HTERT RPE-1 (cell line): ENCODE data around the gene NRG2.

Experiments used
- in situ Hi-C: fragments of 300-500 bp; cut with MboI; formaldehyde crosslinking; loops from 4 replicates; pipeline ENCODE4 v1.14.3; 2020; ENCODE audit warnings: low sequenced_read_pairs

NRG2 gene

GRCh38 chr5:139845846-139846681 lies 197.0 kb downstream of the NRG2 start:
- in situ Hi-C loops = no loop called here

- in situ Hi-C loops = no loop called here
These were observed 198.5 kb downstream of the NRG2 start for GRCh38 chr5:139844472-139845145.

- in situ Hi-C loops = no loop called here
These were observed 199.1 kb downstream of the NRG2 start for GRCh38 chr5:139843991-139844390.

GRCh38 chr5:139842321-139842720 lies 200.8 kb downstream of the NRG2 start:
- in situ Hi-C loops = no loop called here

DNA sequence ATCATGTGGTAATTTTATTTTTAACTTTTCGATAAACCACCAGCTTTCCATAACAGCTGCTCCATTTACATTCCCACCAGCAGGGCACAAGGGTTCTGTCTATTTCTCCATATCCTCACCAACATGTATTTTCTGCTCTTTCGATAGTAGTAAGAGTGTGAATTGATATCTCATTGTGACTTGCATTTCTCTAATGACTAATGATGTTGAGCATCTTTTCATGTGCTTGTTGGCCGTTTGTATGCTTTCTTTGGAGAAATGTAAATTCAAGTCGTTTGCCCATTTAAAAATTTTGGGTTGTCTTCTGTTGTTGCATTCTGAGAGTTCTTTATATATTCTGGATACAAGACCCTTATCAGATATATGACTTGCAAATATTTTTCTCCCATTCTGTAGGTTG lies 201.6 kb downstream of the NRG2 start:
- in situ Hi-C loops = no loop called here

DNA sequence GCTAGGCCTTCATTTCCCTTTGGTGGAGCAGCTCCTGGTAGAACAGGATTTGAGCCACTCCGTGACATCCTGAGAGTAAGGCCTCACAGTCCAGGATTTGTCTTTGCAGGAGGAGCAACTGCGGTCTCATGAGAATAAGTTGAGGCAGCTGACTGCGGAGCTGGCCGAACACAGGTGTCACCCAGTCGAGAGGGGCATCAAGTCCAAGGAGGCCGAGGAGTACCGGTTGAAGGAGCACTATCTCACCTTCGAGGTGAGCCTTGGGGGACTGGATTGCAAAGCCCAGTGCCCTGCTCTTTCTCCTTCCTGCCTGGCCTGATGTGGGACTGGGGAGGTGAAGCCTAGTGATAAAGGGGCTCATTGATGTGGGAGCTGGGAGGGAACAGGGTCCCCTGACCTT lies 203.2 kb downstream of the NRG2 start:
- in situ Hi-C loops = no loop called here

DNA sequence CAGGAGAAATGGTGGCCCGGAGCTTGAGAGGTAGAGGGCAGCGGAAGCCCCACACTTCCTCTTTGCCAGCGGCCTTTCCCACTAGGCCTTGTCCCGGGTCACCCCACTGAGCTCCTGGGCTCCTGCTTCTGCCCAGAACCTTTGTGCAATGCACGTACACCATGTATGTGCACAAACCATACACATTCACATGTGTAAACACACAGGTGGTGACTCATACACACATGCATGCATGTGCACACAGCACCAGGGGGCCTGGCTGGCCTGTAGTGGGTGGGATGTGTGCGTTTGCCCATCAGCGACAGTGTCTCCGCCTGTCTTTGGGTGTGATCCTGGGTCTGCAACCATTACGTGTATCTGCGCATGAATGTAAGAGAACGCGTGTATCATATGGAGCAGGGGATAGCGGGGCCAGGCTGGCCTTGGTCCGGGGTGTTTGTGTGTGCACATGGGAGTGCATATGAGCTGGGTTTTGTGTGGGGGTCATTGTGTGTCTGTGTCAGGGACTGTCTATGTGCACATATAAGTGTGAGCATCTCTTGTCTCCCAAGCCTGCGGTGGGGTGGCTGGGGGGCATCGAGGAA lies 203.8 kb downstream of the NRG2 start:
- in situ Hi-C loops = no loop called here

DNA sequence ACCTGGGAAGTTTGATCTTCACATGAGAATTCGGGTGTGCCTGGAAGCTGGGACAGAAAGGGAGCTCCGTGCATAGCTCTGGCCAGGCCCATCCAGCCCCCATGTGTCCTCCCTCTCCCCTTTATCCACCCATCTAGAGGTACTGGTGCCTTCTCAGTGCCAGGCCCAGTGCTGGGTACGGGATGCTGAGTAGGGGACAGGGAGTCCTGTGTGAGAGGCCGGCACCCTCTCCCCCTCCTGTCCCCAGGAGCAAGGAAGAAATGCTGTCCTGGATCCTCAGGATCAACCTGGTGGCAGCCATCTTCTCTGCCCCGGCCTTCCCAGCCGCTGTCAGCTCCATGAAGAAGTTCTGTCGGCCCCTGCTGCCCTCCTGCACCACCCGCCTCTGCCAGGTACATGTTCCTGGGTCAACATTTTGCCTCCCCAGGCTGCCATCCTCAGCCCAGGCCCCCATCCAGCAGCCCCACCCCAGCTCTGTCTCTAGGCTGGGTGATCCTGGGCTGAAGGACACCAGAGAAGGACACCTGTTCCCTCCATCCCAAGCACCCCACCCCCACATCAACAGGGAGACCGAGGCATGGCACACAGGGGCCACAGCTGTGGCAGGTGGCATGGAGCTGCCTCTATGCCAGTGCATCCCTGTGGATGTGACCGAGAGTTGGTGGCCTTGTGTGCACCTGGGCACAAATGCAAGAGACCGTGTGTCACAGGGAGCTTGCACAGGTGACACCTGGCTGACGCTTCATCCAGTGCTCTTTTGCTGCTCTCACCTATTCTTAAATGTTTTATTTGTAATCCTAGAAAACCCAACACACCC lies 204.5 kb downstream of the NRG2 start:
- in situ Hi-C loops = no loop called here

DNA sequence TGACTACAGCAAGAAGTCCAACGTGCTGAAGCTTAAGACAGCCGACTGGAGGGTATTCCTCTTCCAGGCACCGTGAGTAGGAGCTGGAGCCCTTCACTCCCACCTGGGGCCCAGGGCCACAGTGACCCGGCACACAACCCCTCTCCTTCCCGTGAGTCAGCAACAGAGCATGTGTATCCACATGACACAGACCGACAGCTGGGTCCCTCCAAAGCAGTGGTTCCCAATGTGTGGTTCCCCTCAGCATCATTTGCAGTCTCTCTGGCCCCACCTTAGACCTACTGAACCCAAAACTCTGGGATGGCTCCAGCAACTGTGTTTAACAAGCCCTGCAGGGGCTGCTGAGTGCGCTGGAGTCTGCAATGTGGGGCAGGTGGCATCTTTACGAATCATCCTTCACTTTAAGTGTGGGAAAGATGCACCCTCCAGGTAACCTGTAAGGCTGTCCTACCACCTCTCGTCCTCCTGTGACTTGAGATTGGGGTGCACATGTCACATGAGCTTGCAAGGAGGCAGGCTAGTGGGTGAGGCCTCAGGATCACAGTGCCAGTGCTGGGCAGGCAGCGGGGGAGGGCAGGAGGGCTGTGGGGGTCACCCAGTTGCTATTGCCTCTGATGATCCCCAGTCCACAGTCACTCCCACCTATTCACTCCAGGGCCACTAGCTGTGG lies 205.3 kb downstream of the NRG2 start:
- in situ Hi-C loops = no loop called here

DNA sequence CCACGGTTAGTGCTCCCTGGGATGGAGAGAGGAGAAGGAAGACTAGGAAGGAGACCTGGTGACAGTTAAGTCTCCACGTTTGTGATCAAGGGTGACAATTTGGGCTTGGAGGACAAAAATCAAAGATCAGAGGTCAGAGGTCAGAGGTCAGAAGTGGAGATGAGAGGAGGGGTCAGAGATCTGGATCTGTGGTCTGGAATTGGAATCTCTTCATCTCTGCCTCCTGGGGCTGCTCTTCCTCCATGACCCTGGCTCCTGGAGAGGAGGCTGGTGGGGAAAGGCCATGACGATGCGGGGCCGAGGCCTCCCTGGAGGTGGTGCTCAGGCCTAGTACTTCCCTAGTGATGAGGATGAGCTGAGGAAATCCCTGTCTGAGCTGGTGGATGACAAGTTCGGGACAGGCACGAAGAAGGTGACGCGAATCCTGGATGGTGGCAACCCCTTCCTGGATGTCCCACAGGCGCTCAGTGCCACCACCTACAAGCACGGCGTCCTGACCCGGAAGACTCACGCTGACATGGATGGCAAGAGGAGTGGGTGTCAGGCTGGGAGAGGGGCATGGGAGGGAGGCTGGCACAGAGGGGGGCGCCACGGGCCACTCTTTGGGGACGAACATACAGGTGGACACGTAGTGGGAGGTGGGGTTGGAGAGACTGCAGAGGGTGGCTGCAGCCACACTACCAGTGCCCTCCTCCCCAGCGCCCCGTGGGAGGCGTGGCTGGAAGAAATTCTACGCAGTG lies 206.5 kb downstream of the NRG2 start:
- in situ Hi-C loops = no loop called here

DNA sequence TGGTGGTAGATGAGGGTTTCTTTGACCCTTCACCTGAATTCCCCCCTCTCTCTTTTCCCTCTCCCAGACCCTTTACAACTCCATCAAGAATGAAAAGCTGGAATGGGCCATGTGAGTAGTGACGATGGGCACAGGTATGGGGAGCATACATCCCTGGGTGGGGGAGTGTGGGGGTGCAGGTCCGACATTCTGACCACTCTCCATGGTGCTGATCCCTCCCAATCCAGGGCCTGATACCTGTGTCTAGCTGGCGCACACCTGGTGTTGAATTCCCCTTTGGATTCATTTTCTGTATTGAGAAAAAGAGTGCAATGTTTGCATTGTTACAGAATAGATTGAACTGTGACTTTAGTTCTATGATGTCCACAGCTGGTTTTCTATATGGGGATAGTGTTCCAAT lies 207.4 kb downstream of the NRG2 start:
- in situ Hi-C loops = no loop called here

DNA sequence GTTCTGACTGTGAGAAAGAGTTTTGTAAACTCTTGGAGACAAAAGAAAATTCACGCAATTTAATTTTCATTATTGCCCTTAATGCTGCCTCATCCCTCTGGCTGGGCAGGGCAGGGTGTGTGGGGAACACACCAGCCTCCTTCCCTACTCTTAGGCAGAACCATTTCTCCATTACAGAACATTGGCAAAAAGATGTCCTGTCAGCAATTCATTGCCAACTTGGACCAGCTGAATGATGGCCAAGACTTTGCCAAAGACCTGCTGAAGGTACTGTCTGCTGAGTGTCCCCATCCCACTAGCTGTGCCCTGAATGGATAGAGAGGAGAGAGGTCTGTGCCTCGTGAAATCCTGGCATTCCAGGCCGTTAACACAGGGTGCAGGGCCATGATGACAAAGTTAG lies 209.6 kb downstream of the NRG2 start:
- in situ Hi-C loops = no loop called here

GRCh38 chr5:139831624-139832023 lies 211.5 kb downstream of the NRG2 start:
- in situ Hi-C loops = no loop called here

- in situ Hi-C loops = no loop called here
These were observed 213.6 kb downstream of the NRG2 start for GRCh38 chr5:139829471-139829870.

DNA sequence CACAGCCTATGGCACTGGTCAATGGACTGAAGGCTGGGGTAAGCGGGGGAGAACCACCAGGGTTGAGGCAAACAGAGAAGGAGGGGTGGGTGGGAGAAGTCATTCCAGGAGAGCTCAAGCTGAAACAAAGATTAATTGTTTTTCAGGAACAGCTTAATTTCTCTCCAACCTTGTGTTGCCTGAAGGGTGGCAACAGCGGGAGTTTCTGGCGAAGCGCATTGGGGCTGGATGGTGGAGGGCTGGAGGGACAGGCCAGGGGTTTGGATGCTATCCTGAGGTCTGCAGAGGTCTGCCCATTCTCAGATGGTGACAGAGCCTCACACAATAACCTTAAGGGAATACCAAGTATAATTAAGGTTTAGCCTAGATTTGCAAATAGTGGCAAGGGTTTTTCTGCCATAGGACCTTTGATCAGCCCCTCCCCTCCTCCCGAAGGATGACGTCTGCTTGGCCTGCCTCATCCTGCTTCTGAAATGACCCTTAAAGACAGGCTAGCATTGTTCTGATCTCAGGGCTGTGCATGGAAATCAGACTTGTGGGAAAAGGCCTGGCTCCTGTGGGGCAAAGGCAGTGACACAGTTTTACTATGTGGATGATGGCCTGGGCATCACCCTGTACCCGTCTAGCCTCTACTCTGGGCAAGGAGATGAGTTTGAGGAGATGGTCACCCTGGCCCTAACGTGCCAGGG lies 214.7 kb downstream of the NRG2 start:
- in situ Hi-C loops = no loop called here

- in situ Hi-C loops = no loop called here
These were observed 217.4 kb downstream of the NRG2 start for GRCh38 chr5:139825690-139826089.

DNA sequence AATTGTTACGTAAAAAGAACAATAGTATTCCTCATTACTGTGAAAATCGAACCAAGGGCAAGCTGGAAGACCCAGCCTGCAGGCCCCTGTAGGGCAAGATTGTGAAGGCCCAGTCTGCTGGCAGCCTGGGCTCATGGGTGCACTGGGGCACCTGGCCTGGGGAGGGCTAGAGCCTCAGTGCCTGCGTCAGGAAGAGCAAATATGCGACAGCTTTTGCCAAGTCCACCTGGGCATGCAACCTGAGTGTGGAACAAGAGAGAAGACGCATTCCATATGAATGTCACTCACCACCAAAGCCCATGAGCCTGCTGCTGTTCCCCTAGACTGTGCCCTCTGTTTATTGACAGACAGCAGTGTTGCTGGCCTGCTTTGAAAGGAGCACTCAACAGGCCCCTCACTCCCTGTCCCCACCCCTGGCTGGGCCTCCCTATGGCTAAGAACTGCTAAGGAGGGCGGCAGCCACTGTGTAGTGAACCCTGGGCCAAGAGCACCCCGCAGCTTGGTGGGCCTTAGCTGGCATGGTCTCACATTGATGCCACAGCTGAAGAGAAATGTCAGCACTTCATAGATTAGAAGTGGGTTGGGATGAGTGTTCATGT lies 219.2 kb downstream of the NRG2 start:
- in situ Hi-C loops = no loop called here

GRCh38 chr5:139822553-139823425 lies 220.3 kb downstream of the NRG2 start:
- in situ Hi-C loops = no loop called here
